Stomach (tissue), 4 donors: ENCODE results near the gene TBCD.

Experiments
- CTCF ChIP-seq, 7 experiments: fragments of 450-650 bp in 4 of 7; fragments of 200-600 bp in 3 of 7; sonication (generic) in 3 of 7; IDR thresholded peaks; one replicate each; pipeline ENCODE4 v1.5.1; 2016 to 2019; ENCODE audit warnings: antibody characterized with exemption in 7 of 7, control low read depth in 2 of 7, mild to moderate bottlenecking in 1 of 7
- POLR2A ChIP-seq, 4 donors: fragments of 450-650 bp; IDR thresholded peaks; one replicate each; pipeline ENCODE4 v1.6.1; 2016; ENCODE audit warnings: antibody characterized with exemption in 4 of 4, control low read depth in 2 of 4, mild to moderate bottlenecking in 1 of 4, moderate library complexity in 1 of 4
- POLR2AphosphoS5 ChIP-seq, 3 donors: sonication (generic); formaldehyde crosslinking; IDR thresholded peaks; one replicate each; pipeline ENCODE4 v1.6.1; 2016; ENCODE audit warnings: antibody characterized with exemption in 3 of 3

- TF ChIP-seq CTCF (IDR thresholded peaks at IDR 0.05) (no peak), POLR2A (IDR thresholded peaks at IDR 0.05) (no peak), POLR2AphosphoS5 (IDR thresholded peaks at IDR 0.05) (no peak)
Observed at GRCh38 chr17:82871776-82872561, 120.1 kb downstream of the TBCD start.
